HTR-8/SVneo (cell line): ENCODE measurements around the gene KAZN.

Source experiments
- DNase-seq: peaks from one replicate; pipeline ENCODE4 v3.0.0; 2011; ENCODE audit warnings: low spot score, mixed read lengths; ENCODE audit not compliant: insufficient read length
- FAIRE-seq: peaks from 2 replicates; lab custom pipeline; 2011; peaks lifted over from hg19 to GRCh38; lab: Jason Lieb, UNC

The KAZN gene

DNA sequence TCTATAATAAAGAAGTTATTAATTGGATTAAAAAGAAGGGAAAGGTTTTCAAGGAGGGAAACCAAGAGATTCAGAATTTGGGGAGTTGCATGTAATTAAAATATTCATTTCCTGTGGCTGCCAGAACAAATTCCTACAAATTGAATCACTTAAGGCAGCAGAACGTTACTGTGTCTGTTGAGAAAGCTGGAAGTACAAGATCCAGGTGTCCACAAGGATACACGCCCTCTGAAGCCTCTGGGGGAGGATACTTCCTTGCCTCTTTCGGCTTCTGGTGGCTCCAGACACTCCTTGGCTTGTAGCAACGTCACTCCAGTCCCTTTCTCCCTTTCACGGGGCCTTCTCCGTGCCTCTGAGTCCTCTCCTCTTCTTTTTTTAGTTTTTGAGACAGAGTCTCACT lies 67.9 kb downstream of the KAZN start:
- DNase-seq, result no peak
- FAIRE-seq, result no peak

DNA sequence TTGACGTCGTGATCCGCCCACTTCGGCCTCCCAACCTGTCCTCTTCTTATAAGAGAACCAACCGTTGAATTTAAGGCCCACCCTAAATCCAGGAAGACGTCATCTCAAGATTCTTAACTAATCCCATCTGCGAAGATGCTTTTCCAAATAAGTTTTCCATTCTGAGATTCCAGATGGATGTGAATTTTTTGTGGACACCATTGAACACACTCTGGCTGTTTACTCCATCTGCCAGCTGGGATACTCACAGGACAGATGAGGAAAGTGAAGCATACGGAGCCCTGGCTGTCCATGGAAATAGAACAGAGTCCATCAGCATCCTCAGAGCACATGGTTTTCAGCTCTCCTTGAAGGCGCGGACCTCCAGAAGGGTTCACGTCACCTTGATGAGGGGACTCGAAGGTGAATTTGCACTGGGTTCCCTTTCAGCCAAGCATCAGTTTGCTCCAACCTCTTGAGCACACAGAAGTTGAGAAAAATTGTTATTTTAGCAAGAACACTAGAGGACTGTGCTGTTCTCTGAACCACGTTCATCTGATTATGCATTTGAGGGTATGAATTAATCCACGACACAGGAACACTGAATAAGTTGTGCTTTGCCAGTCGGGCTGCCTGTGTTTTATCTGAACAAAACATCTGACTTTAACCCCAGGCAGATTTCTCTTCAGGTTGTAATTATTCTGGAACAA lies 68.6 kb downstream of the KAZN start:
- DNase-seq (no peak), FAIRE-seq (no peak)

DNA sequence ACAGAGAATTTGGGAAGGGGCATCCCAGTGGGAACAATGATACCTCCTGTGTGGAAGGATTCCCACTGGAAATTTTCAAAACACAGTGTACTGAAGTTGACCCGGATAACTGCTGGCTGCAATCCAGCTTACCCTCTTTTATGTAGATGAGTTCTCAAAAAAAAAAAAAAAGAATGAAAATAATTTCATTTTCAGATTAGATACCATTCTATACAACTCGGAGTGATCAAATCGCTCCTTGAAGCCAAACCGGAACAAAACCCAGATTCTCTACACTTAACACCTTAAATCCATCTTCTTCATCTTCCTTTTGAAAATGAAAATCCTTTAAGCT lies 69.1 kb downstream of the KAZN start:
- FAIRE-seq (no peak), DNase-seq (no peak)

DNA sequence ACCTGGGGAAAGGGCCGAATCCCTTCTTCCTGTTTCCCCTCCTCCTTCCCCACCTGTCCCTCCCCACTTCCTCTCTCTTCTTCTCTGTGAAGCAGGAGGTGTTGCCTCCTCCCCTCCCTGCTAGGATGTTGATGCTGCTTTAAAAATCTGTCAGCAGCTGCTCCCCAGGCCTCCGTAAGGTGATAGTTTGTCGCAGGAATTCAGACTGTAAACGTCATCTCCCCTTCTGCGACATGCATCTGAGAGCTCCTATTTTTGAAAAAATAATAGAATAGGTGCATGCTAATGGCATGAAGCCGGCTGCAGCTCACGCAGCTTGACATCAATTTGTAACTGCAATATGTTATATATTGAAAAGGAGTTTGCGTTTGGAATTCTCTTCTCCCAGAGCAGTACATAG lies 70.1 kb downstream of the KAZN start:
- DNase-seq, result no peak

DNA sequence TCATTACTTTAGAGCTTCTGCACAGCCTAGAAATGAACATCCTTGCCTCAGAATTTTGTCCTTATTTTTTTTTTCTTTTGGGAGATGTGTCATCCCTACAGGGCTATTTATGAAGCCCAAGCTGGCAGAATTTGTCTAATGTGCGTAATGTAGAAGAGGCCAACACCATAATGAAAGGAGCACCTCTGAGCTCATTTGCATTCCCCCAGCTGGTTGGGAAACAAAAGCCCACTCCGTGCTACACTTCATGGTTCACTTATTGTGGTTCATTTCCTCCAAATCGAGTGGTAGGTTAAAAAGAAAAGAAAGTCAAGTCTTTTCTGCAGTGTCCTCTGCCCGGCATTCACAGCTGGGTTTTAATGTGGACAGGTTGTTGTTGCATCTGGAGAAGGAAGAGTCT lies 73.5 kb downstream of the KAZN start:
- FAIRE-seq (no peak), DNase-seq (no peak)

More for the DNA sequence above, 70.1 kb downstream of the KAZN start:
- no peak for FAIRE-seq

DNA sequence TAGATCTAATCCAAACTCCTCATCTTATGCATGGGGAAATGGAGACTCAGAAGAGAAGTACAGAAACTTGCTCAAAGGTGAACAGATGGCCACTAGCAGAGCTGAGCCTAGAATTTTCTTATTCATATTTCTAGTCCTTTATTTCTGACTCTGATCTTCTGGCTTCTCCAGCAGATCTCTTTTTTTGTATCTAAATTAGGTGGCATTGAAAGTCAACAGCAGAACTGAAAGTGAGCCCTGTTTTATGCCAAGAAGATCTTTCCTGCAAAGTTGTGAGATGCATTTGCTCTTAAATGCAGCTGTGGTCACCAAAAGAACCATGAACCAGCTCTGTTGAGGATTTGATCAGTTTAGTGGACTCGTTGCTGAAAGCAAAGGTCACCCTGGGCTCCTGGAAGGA lies 75.5 kb downstream of the KAZN start:
- no peak for FAIRE-seq
- no peak for DNase-seq

DNA sequence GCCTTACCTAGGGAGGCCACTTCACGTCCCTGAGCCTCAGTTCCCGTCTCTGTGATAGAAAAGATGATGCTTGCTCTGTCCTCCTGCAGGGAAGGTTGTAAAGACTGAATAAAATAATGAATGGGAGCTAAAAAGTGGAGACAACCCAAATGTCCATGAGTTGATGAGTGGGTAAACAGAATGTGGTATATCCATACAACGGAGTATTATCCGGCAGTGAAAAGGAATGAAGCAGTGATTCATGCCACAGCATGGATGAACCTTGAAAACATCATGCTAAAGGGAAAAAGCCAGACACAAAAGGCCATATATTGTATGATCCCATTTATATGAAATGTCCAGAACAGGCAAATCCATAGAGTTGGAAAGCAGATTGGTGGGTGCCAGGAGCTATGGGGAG lies 77.9 kb downstream of the KAZN start:
- no peak for FAIRE-seq
- no peak for DNase-seq

DNA sequence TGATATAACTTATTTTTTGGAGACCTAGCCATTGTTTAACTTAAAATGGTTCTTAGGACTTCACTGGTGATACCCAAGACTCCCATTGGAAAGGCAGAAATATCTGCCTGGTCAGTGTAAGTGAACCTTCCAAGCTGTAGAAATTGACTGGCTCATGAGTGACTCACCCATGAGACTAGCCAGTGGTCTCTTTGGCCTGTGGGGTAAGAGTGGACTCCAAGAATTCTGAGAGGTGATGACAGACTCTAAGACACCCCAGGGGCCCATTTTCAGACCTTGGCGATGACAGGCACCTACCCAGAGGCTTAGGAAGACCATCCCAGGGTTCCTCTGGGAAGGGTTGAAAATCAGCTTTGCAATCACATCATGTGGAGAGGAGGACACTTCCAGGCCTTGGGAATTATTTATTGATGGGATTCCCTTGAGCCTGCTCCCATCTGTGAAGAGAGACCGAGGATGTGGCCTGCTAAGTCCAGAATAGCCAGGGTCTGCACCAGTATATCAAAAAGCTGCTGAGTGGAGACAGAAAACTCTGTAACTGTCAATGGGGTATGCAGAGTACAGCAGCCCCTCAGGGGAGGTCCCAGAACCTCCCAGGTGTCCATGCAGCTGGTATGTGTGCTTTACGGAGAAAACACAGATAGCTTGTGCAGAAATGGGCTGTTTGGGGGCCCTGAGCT lies 78.9 kb downstream of the KAZN start:
- FAIRE-seq (no peak), DNase-seq (no peak)

DNA sequence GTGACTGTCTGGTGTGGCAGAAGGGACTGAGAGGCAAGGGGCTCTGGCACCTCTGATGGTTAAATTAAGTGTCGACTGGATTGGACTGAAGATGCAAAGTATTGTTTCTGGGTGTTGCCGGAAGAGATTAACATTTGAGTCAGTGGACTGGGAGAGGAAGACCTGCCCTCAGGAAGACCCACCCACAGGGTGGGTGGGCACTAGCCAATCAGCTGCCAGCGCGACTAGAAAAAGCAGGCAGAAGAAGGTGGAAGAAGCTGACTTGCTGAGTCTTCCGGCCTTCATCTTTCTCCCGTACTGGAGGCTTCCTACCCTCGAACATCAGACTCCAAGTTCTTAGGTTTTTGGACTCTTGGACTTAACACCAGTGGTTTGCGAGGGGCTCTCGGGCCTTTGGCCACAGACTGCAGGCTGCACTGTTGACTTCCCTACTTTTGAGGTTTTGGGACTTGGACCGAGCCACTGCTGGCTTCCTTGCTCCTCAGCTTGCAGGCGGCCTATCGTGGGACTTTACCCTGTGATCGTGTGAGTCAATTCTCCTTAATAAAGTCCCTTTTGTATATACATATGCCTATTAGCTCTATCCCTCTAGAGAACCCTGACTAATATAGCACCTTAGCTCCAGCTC lies 79.6 kb downstream of the KAZN start:
- no peak for FAIRE-seq

DNA sequence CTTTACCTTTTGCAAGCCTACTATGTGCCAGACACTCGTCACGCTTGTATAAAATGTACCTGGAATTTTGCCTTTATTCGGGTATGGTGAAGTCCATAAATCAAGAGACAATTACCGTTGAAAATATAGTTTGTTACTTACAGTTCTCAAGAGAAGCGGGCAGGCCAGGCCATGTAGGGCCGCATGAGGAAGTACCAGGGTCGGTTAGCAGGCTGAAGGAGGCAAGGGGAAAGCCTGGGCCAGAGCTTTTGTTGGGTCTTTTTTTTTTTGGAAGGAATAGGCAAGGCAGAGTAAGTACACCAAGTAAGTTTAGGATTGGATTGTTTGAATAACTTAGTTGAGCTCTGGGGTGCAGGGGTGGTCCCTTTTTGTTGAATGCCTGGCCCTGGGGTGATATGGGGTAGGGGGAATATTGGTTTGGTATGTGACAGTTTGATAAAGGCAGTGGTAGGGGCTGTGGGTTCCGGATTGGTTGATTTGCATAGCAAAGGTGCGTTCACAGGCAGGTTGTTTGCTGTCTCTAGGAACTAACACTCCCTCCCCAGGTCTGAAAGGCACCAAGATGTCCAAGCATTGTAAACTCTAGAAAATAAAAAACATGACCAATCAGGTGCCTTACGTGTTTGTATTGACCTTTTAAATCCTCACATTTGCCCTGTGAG lies 80.7 kb downstream of the KAZN start:
- FAIRE-seq (no peak), DNase-seq (no peak)

More for the DNA sequence above, 79.6 kb downstream of the KAZN start:
- DNase-seq, result no peak

DNA sequence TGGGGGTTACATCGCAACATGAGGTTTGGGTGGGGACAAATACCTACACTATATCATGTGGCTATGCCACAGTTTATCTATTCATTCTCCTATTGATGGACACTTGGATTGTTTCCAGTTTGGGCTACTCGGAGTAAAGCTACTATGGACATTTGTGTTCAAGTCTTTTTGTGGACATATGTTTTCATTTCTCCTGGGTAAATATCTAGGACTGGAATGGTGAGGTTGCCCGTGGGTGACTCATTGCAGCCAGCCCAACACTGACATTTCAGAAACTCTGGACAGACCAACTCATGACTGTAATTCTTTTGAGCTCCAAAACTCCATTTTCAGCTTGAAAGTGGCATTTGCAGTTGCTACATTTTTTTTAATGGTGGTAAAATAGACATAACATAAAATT lies 82.7 kb downstream of the KAZN start:
- no peak for DNase-seq
- FAIRE-seq, result no peak

DNA sequence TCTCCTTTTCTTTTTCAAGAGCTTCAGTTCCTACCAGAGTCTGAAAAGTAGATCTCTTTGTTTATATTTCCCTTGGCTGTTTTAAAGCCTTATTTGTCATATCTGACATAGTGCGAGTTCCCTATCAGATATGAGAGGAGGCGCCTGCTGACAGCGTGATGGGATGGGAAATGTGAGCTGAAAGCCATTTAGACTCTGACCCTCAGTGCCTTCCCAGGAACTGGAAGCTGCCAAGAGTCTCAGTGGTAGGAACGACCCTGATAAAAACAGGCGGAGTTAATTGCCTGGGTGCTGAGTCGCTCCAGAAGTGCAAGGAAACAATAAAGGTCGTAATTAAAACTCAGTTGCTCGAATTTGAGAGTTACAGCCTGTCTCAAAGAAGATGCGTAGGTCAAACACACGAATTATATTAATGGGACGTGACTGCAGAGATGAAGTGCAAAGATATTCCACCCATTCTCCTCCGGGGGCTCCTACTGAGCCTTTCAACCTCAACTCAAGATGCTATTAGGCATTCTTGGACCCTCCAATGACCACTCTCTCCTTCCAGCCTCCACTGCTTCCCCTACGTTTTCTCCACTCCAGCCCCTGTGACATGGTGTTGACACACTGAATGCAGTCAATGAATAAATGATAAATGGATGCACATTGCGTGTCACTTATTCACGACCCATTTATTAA lies 84.6 kb downstream of the KAZN start:
- DNase-seq, result no peak
- FAIRE-seq, result no peak

DNA sequence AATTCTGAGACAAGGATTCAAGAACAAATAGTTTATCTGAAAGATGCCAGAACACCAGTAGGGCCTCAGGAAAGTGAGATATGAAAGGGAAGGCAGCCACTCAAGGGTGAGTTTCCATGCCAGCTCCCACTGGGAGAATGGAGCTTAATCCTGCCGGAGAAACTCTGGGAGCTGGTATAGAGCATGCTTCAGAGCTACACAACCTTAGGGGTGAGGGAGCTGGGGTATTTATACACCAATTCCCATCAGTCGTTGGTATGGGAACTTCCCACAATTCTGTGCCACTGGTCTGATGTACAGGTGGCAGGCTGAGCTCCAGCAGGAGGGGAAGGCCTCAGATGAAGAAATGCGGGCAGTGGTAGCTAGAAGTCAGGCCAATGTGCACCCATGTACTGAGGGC lies 86.6 kb downstream of the KAZN start:
- DNase-seq, result no peak
- FAIRE-seq, result no peak

DNA sequence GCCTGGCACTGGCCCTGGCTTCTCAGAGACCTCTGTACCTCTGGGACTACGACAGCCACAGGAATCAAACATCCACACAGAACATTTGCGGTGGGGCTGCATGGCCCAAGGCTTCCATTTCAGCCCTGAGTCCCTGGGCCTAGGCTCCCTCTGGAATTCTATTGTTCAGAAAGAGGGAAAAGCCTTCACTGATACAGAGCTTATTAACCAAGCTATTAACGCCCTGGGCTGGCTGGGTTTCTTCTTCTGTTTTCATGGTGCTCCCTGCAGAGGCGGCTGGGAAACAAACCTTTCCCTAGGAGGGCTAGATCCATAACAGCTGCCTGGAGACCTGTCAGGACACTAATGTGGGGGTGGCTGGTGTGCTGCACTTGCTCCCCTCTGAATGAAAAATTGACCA lies 88.2 kb downstream of the KAZN start:
- DNase-seq (no peak), FAIRE-seq (no peak)

DNA sequence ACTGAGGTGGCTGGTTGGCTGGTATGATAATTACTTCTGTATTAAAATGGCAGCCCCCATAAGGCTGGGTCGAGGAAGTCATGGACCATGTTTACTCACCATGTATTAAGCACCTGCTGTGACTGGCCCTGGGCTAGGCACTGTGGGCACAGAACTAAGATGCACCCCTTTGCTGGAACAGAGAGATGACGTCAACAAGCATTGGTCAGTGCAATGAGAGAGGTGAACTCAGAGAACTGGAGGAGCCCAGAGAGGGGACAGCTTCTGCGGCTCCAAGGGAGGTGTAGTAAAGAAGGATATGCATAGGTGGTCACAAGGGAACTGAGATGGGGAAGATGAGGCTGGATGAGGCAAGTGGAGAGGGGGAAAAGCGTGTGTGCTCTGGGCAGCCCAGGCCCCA lies 88.7 kb downstream of the KAZN start:
- FAIRE-seq (no peak), DNase-seq (no peak)

DNA sequence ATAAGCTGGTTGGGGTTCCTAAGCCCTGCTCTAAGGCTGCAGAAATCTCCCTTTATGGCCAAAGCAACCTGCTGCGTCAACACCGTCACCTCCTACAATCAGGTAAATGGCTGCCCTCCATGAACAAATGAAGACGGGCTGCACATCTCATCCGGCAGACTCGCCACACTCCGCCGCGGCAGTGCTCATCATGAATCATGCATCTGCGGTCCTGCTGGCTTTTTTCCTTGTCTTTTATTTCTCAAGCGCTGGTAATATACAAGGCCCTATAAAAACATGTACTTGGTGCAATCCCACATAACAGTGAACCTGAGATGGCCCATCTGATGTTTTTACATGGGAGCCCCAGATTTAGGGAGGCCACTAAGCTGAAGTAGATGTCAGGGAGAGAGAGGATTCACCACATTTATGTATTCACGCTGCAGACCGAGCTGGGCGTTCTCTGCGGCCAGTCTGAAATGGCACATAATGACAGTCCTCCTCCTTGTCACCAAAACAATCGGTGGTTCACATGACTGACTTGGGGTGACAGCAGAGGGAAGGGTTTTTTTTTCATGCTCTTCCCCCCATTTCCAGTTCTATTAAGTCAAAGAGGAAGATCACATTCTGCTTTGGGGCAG lies 91.6 kb downstream of the KAZN start:
- FAIRE-seq (no peak), DNase-seq (no peak)

DNA sequence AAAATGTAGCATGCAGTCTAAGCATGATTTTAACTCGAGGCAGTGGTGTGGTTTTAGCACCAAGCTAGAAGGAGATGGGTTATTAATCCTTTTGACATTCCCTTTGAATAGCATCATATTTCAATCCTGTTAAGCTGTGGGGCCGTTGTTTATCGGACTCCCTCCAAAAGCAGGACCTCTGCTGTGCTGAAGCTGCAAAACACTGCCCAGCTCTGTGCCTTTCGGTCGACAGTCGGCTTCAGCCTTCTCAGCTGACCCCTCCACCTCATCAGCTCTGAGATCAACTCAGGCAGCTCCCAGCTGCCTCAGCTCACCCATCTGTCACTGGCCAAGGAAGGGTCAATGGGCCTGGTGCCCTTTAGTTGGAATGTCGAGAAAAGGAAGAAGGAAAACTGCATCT lies 95.5 kb downstream of the KAZN start:
- no peak for DNase-seq
- FAIRE-seq, result no peak

DNA sequence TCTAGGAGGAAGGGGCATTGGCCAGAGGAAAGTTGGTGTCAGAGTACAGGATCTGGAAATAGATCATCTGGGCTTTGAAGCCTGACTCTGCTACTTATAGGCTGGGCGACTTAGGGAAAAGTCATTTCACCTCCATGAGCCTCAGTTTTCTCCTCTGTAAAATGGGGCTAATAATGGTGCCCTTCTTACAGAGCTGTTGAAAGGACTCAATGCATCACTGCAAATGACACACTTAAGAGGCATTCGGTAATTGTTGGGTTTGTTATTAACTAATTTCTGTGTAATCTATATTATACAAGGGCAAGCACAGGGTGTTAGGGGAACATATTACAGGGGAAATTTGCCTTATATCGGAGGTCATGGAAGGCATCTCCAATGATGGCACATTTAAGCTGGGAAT lies 96.1 kb downstream of the KAZN start:
- DNase-seq, result no peak
- FAIRE-seq, result no peak

DNA sequence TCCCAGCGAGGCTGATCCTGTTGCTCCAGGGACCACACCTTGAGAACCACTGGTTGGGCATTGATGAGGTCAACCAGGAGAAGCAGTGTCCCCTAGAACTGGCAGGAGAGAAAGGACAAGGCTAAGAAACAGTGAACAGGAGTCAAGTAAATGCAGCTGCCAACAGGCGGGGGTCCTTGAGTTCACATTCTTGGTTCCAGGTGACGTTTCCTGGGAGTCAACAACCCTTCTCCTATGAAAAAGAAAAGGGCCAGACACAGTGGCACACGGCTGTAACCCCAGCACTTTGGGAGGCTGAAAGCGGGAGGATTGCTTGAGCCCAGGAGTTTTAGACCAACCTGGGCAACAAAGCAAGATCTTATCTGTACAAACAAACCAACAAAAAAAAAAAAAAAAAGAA lies 98.3 kb downstream of the KAZN start:
- no peak for FAIRE-seq

DNA sequence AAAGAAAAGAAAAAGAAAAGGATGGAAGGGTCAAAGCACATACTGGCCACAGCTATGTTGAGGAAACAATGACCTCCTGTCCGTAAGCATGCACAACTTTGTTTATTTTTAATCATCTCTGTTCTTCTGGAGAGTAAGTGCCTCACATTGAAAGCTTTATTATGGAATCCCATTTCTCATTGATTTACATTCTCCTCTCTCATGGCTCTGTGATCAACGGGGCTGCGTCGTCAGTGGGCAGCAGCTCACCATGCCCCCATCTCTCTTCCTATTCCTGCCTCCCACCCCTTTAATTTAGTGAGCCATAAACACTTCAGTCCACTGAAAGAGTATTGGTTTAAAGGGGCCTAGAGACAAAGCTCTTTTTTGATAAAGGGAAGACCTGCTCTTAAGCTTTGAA lies 98.9 kb downstream of the KAZN start:
- no peak for FAIRE-seq
- no peak for DNase-seq

More for the DNA sequence above, 98.3 kb downstream of the KAZN start:
- DNase-seq, result no peak
